Panc1 (cell line): Measurements from ENCODE around the gene SCYGR6.

Experiments used
- CTCF ChIP-seq: fragments of 450-650 bp; IDR thresholded peaks from 2 replicates; pipeline ENCODE4 v1.5.1; 2017; ENCODE audit warnings: mild to moderate bottlenecking
- POLR2AphosphoS5 ChIP-seq: IDR thresholded peaks from 2 replicates; pipeline ENCODE4 v1.6.1; 2012; ENCODE audit warnings: mild to moderate bottlenecking, low read depth, low read length, moderate library complexity
- REST ChIP-seq, 2 experiments: IDR thresholded peaks; 2 replicates each; pipeline ENCODE4 v1.6.1; 2011 to 2012; ENCODE audit warnings: low read depth in 2 of 2, control low read depth in 1 of 2, low read length in 1 of 2, mild to moderate bottlenecking in 1 of 2, moderate library complexity in 1 of 2; ENCODE audit not compliant: insufficient read depth in 1 of 2
- TCF7L2 ChIP-seq: IDR thresholded peaks from 2 replicates; pipeline ENCODE4 v1.6.1; 2011; ENCODE audit warnings: mild to moderate bottlenecking, low read depth, low read length, inconsistent platforms

GRCh38 chr2:227674485-227674884 lies 50.1 kb downstream of the SCYGR6 start:
- no peak for TF ChIP-seq POLR2AphosphoS5
- TF ChIP-seq CTCF: no peak
- TF ChIP-seq TCF7L2: no peak
- no peak for TF ChIP-seq REST (IDR thresholded peaks at IDR 0.05; ENCODE audit: insufficient read depth in 1 of 2, low read depth in 2 of 2, low read length in 1 of 2)
